HUDEP-2 (cell line): Measurements from ENCODE around the gene SLC13A3.
A peak's percentile ranks its signal among the peaks of the same experiment; 100 is the strongest.

Source experiments
- DNase-seq, 76 experiments: peaks; one replicate each; lab custom pipeline; 2025; ENCODE audit not compliant: unreplicated experiment in 76 of 76; lab: John Stamatoyannopoulos, UW

Gene SLC13A3

GRCh38 chr20:46651091-46651962 is at the start of gene SLC13A3:
Gene SLC13A3 (minus strand): TSS chr20:46651459. CDS start chr20:46651421, 38 bp downstream.
- no peak for DNase-seq

DNA sequence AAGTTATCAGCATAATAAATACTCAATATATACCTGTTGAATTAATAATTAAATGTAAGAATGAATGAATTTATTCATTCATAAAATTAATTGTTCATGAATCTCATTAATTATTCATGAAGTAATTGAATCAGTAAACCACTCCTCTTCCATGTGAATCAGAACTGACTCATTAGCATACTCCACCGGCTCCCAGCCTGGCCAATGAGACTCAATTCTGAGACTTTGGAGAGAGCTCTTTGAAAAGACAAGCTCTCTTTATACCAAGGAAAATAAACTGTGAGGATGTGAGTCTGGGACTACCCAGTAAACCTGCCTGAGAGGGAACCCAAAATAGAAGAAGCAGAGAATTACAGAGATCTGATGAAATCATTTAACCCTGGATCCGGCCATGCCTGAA is 49.8 kb upstream of the SLC13A3 start:
- no peak for DNase-seq

GRCh38 chr20:46700481-46700880 is 49.2 kb upstream of the SLC13A3 start:
- DNase-seq, result no peak

GRCh38 chr20:46699651-46700359 is 48.5 kb upstream of the SLC13A3 start:
- peak in 4 of 76 experiments; percentile 9 to 20 (median 16) for DNase-seq

DNA sequence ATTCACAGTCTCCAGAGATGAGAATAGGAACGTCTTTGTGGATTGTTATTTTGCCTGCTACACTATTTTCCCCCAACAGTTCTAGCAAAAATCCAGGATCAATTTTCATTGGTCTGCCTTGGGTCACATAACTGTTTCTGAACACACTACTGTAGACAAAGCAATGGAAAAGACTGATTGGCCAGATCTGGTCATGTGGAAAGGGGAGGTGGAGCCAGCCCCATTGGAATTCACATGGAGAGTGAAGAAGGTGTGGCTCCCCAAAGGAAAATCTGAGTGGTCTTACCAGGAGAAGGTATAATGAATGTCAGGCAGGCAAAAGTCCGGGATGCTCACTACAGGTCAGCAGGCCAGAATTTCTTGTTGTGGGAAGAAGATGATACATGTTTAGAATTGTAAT is 47.5 kb upstream of the SLC13A3 start:
- no peak for DNase-seq

DNA sequence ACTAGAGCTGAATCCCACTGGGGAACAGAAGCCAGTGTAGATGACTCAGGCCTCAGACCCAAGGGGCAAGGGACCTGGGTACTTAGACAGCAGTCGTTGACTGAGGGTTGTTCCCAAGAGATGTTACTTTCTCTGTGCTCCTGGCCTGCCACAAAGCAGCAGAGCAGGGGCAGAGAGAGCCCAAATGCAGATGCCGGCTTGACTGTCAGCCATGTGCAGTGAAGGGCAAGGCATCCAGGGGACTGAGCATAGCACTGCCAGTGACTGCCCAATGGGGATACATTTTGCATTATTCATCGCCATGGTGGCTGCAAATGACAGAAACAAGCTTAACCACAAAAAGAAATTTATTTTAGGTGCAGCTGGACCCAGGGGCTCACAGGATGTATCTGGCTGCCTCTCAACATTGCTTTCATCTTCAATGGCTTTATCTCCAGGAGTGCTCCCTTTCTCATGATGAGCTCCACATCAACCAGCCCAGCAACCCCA is 45.6 kb upstream of the SLC13A3 start:
- no peak for DNase-seq

GRCh38 chr20:46695892-46696291 is 44.6 kb upstream of the SLC13A3 start:
- DNase-seq, result no peak

DNA sequence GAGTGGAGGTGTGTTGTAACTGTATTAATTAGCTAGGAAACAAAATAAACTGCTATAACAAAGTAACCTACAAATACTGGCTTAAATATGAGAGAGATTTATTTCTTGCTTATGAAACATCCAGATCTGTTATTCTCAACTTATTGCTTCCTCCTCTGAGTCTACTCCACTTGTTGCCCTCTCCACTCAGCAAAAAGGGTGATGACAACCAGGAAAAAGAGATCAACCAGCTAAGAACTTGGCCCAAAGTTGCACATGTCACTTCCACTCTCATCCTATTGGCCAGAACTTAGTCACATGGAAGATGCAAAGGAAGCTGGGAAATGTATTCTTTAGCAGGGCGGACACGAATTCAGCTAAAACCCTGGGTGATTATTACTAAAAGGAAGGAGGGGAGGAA is 43.2 kb upstream of the SLC13A3 start:
- peak in 12 of 76 experiments; percentile 12 to 66 (median 28) for DNase-seq

GRCh38 chr20:46691196-46691595 is 39.9 kb upstream of the SLC13A3 start:
- DNase-seq, result peak in 3 of 76 experiments; percentile 20 to 47 (median 36)

- peak in 12 of 76 experiments; percentile 10 to 63 (median 43) for DNase-seq
Observed at GRCh38 chr20:46690219-46691106, 39.2 kb upstream of the SLC13A3 start.

DNA sequence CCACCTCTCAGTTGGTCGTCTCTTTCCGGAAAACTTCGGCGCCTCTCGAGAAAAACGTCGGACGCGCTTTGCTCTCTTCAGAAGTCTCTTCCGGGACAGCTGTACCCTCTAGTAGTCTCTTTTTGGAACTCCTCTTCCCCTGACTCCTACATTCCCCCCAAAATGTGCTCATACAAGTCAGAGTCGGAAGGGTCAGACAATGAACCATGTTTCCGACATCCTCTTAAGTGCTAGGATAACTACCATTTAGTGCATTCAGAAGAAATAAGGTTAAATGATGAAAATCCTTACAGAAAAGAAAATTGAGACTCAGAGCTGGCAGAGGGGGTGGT is 38.5 kb upstream of the SLC13A3 start:
- no peak for DNase-seq

DNA sequence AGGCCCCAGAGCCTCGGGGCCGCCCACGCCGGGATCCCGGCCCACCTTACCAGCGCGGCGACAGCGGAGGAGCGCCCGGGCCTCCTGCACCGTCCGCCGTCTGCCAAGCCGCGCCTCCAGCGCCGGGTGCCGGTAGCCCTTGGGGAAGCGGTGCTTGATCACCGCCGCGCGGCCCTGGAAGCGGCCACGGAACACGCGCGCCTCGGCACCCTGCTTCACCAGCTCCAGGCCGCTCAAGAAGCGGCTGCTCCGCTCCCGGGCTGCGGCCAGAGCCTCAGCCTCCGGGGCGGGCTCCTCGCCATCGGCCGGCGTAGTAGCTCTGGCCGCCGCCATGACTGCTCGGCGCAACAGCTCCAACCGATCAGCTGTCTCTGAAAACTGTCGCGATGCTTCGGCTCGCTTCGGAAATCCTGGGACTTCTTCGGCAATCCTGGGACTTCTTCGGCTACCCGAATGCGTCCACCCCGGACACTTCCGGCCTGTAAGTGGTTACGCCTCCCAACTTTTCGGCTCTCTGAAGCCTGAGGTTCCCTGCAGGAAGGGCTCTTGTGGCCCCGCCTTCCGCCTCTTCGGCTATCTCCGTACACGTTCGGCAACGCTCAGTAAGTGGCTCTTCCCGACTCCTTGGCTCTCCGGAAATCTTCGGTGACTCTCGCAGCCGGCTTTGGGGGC is 38.0 kb upstream of the SLC13A3 start, which contains the start of gene TP53RK:
Gene TP53RK, minus strand, starts transcription at position 363 of the 672 bp plus-strand sequence. Its CDS starts 30 bp downstream, at position 333.
- DNase-seq, result peak in 75 of 76 experiments; percentile 73 to 100 (median 98)

DNA sequence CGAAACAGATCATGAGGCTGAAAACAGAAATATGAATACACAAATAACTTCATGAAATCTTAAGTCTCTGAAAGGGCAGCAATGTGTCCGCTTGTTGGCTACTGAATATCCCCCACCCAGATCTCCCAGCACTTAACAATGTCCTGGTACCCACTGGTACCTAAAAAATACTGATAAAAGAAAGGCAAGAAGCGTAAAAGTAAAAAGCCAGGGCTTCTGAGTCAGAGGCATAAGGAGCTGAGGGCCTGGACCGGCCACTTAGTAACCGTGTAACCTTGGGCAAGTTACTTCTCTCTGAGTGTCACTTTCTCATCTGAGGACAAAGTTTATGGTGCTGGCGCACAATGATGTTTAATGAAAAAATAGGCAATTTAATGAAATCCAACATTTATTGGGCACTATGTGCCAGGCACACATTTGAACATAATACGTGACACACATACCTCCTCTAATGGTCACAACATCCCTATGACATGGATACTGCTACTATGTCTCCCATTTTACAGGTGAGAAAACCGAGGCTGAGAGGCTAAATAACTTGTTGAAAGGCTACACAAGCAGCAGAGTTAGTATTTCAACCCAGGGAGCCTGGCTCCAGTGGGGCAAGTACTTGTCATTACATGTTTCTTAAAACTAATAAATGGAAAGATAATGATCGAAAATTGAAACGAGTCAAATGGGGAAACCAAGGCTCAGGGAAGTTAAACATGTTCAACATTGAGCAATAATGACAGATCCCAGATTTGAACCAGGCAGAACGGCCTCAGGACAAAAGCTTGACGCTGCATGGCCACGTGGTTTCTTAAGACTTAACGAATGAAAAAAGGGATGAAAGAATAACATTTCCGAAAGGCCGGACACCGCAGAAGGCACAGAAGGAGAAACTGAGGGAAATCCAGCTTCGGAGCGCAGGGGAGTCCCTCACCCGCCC is 37.2 kb upstream of the SLC13A3 start:
- DNase-seq, result peak in 1 of 76 experiments; percentile 47

DNA sequence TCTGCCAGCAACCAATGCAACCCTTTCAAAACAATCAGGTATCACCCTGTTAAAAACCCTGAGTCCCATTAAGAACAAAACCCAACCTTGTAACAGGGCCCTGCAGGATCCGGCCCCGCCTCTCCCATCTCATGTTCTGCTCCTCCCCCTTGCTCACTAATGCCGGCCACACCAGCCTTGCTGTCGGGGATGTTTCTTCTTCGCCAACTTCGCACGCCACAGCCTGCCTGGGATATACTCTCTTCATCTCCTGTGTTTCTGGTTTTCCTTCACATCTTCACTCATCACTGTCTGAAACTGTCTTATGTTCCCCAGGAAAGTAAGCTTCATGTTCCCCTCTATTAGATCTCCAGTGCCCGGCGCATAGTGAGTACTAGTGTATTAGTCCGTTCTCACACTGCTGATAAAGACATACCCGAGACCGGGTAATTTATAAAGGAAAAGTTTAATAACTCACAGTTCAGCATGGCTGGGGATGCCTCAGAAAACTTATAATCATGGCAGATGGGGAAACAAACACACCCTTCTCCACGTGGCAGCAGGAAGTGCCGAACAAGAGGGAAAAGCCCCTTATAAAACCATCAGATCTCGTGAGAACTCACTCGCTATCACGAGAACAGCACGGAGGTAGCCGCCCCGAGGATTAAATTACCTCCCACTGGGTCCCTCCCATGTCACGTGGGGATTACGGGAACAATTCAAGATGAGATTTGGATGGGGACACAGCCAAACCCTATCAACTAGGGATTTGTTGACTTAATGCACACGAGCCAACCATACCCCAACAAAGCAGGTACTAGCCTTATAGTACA is 32.9 kb upstream of the SLC13A3 start:
- DNase-seq, result peak in 6 of 76 experiments; percentile 1 to 40 (median 14)

DNA sequence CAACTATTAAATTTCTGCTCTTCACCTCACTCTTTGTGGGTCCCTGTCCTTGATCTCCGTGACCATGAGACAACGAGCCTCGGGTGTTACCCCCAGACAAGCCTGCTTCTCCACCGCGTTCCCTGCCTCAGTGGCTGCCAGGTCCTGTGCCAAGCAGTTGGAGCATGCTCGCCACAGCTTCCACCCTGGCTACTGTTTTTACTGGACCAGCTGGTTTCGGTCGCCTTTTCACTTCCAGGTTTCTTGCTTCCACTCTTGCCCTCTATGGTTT is 32.3 kb upstream of the SLC13A3 start:
- peak in 1 of 76 experiments; percentile 40 for DNase-seq

DNA sequence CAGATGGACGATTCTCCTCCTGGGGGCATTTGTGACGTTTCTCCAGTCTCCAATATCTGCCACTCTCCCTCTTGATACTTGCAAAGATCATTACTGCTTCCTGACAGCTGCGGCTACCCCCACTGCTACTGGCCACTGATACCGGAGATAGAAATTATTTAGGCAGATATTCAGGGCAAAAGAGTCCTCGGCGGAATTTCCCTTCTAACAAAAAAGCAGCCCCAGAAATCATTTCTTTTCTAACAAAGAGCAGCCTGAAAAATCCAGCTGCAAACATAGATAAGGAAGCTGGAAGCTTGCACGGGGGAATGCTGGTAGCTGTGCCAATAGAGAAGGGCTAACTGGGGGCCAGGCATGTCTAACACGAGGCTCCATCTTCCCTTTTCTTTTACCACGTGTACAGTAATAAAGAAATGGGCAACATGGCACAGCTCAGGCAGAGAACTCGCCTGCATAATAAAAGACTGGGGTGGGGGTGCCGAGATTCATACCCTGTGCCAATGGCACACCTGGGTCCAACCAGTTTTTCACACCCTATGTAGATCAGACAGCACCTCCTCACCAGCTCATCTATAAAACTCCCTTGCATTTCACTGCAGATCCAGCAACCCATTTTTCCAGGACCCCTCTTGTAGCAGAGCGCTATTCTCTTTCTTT is 31.9 kb upstream of the SLC13A3 start:
- peak in 17 of 76 experiments; percentile 10 to 61 (median 33) for DNase-seq

DNA sequence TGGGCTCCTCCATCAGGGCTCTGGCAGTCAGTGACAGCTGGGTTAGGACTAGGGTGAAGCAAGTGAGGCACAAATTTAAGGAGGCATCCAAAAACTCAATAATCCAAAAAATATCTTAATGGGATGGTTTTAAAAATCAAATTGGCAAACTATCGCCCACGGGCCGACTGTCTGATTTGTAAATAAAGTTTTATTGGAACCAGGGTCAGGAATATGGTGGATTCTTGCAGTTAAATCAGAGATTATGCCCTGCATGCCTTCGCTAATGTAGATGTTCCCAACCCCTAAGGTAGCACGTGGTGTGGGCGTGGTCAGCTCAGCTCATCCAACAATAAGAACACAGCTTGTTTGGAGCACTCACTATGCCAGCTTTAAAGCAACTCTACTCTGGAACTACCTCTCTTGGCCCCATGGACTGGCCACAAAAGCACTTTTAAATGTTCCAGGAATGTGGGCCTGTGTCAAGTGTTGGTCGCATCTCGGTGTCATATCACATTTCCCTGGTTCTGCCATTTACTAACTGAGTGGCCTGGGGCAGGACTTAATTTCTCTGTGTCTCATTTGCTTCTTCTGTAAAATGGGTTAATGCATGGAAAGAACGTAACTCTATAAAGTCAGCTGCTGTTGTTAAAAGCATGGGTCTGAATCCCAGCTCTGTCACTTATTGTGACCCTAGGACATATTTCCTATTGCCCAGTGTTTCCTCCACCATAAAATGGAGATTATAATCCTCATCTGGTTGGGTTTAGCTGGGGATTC is 31.0 kb upstream of the SLC13A3 start:
- DNase-seq, result peak in 3 of 76 experiments; percentile 4 to 19 (median 11)
